GM19099 (cell line): ENCODE measurements around the gene TOX4.
A peak's percentile ranks its signal among the peaks of the same experiment; 100 is the strongest.

Experiments used
- POLR2A ChIP-seq: IDR thresholded peaks from 3 replicates; pipeline ENCODE4 v1.6.1; 2011; ENCODE audit warnings: low read depth; ENCODE audit not compliant: insufficient read length; ENCODE audit errors: extremely low read depth

The TOX4 gene

GRCh38 chr14:21476925-21477681, at the start of gene TOX4, which contains the start of gene RAB2B:
TOX4 (plus strand) TSS chr14:21477195; CDS start chr14:21477279, 84 bp downstream.
RAB2B (minus strand) TSS chr14:21476959; CDS start chr14:21476872, 87 bp downstream.
- peak; percentile 77 for TF ChIP-seq POLR2A

- no peak for TF ChIP-seq POLR2A
Observed at GRCh38 chr14:21428930-21429329, 48.1 kb upstream of the TOX4 start.

GRCh38 chr14:21431126-21431525, 45.9 kb upstream of the TOX4 start:
- TF ChIP-seq POLR2A: no peak

GRCh38 chr14:21436567-21437062, 40.4 kb upstream of the TOX4 start:
- TF ChIP-seq POLR2A: no peak

GRCh38 chr14:21437063-21437901, 39.7 kb upstream of the TOX4 start:
- TF ChIP-seq POLR2A: peak; percentile 56

GRCh38 chr14:21440859-21441258, 36.1 kb upstream of the TOX4 start:
- TF ChIP-seq POLR2A: no peak

GRCh38 chr14:21449899-21450216, 27.1 kb upstream of the TOX4 start:
- TF ChIP-seq POLR2A: no peak

- no peak for TF ChIP-seq POLR2A
Observed at GRCh38 chr14:21454843-21455544, 22.0 kb upstream of the TOX4 start.

GRCh38 chr14:21455592-21455911, 21.4 kb upstream of the TOX4 start:
- TF ChIP-seq POLR2A: no peak

- TF ChIP-seq POLR2A: peak; percentile 80
Observed at GRCh38 chr14:21455912-21456667, 20.9 kb upstream of the TOX4 start, which contains the start of gene CHD8. CHD8 (minus strand) TSS chr14:21456123; CDS start chr14:21431643, 24,480 bp downstream.

- TF ChIP-seq POLR2A: no peak
Observed at GRCh38 chr14:21467616-21468015, 9.4 kb upstream of the TOX4 start.

GRCh38 chr14:21475767-21476522, 1.1 kb upstream of the TOX4 start:
- TF ChIP-seq POLR2A: no peak

- TF ChIP-seq POLR2A: peak; percentile 55
Observed at GRCh38 chr14:21476523-21476924, 471 bp upstream of the TOX4 start.

GRCh38 chr14:21486640-21487087, 9.7 kb downstream of the TOX4 start:
- no peak for TF ChIP-seq POLR2A
